Activated CD8-positive, alpha-beta memory T cell treated with anti-CD3 and anti-CD28 coated beads for 24 hours (primary cell): ENCODE results near the gene NOTUM.
A peak's percentile ranks its signal among the peaks of the same experiment; 100 is the strongest.
"Not testable (repeated sequence)": the region's sequence is repeated elsewhere in the genome, so short reads cannot be mapped to it uniquely, and the experiment has no call there.

Experiments
- DNase-seq: peaks from one replicate; pipeline ENCODE4 v3.0.0-alpha.2; 2020

The NOTUM gene

DNA sequence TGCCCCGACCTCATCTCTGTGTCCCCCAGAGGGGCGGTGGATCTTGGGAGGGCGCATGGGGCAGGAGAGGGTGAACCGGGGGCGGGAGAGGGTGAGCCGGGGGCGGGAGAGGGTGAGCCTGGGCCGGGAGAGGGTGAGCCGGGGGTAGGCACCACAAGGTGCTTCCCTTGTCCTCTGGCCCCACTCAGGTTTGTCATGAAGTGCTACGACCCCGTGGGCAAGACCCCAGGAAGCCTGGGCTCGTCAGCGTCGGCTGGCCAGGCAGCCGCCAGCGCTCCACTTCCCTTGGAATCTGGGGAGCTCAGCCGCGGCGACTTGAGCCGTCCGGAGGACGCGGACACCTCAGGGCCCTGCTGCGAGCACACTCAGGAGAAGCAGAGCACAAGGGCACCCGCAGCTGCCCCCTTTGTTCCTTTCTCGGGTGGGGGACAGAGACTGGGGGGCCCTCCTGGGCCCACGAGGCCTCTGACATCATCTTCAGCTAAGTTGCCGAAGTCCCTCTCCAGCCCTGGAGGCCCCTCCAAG is 35.3 kb upstream of the NOTUM start:
- DNase-seq: no peak

DNA sequence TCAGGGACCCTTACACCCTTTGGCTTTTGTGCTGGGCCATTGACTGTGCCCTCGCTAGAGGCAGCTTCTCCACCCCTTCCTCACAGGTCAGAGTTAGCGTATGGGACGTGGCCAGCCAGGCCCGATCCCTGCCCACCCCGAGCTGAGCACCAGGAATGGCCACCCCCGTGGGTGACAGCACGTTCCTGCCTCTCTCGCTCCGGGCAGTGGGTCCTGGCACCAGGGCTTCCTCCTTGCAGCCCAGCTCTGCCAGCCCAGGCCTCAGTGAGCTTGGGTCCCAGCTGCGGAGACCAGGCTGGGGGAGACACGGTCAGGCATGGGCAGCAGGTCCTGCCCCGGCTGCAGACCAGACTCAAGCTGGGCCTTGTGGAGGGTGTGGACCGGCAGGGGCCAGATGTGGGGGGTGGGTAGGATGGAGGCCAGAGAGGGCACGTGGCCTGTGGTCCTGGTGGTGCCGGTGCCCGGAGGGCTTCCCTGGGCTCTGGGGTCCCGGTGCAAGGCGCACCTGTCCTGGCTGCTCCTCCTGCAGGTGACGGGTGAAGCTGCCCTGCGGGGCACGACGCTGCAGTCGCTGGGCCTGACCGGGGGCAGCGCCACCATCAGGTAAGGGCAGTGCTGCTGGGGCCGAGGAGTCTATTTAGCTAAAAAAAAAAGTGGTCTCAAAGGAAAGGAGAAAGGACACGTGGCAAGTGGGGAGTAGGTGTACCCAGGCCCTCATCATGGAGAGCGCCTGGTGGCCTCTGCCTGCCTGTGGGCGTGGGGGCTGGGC is 34.7 kb upstream of the NOTUM start:
- DNase-seq: no peak

DNA sequence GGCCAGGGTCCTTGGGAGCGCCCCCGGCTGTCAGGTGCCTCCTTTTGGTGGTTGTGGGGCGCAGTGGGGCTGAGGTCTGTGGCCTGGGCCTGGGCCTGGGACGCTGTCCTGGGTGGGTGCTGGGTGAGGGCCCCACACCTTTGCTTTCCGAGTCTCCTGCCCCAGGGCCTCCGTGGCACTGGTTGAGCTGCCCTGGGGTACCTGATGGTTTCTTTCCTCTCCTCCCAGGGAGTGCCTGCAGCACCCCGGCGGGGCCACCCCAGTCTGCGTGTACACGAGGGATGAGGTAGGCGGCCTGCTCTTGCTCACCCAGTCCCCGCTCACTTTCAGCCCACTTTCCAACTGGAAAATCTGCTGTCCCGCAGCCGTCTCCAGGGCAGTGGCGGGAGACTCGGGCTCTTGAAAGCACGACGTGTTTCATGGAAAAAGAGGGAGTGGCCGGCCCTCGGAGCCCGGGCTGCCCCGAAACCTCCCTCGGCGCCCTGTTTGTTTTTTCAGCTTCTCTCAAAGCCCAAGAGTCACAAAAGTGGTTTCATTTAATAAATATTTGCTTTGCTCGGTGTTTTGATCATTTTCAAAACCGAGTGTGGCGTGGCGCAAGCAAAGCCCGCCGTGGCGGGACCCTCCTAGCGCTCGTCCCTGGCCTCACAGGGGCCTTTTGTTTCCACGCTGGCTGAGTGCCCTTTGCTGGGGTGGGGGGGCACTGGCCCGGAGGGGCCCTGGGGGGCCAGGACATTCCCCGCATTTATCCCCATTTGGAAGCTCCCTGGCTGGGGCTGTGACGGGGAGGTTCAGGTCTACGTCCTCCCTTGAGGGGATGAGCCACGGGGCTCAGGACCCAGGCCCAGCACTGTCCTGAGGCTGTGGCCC is 33.8 kb upstream of the NOTUM start:
- no peak for DNase-seq

DNA sequence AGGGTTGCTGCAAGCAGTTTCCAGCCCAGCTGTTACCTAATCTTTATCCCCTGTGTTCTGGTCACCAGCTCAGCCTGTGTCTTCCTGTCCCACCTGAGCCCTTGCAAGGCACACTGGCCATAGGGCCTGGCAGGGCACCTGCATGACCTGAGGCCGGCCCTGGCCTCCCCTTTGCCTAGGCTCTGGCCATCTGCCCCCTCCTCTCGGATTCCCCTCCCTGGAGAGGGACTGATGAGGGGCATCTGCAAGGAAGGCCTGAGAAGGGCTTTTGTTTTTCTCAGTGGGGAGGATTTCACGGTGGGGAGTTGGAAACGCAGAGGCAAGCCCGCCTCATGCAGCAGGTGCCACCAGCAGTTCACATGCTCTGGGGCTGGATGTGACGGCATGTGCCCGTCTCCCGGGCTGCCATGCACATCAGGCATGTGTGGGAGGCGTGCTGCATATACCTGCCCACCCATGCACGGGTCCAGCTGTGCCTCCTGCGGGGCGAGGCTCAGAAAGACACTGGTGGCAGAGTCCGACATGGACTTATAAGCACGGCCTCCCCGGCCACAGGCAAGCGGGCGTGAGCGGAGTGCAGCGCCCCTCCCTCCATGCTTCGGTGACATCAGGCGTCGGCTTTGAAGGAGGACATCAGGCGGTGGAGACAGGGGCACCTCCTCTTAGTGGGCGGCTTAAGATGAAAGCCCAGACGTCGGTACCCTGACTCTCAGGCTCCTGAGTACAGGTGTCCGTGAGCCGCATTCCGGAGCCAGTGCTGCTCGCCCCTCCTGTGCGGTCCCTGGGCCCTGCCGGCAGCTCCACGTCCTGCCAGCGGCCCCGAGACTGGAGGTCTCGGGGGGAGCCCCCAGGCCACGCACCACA is 33.0 kb upstream of the NOTUM start:
- no peak for DNase-seq

DNA sequence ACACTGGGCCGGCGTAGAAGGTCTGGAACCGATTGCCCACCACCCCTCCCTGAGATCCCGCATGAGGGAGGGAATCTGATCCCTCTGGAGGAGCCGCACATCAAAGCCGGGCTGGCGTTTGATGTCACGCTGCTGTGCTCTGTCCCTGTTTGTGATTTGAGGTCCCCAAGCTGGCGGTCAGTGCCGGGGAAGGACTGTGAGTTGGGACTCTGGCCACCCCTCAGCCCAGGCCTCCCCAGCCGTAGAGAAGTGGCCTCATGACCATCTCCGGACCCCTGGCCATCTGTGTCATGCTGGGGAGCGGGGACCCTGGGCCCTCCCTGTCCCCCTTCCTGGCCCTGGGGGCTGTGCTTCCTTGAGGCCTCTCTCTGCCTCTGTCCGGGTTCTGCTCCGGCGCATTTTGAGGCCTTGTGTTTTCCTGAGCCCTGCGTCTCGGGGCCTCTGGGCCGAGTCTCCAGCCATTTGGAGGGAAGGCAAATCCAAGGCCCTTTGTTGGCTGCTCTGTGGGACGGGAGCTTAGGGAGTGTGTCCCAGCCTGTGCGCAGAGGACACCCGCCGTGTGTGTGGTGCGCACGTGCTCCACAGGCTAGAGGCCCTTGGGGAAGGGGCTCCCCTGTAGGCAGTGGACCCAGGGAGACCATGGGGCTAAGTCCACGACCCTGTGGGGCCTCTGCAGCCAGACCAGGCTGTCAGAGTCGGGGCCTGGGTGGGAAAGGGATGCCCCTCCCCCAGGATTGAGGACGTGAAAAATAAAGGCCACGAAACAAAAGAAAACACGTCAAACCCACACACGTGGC is 31.5 kb upstream of the NOTUM start:
- DNase-seq: no peak

DNA sequence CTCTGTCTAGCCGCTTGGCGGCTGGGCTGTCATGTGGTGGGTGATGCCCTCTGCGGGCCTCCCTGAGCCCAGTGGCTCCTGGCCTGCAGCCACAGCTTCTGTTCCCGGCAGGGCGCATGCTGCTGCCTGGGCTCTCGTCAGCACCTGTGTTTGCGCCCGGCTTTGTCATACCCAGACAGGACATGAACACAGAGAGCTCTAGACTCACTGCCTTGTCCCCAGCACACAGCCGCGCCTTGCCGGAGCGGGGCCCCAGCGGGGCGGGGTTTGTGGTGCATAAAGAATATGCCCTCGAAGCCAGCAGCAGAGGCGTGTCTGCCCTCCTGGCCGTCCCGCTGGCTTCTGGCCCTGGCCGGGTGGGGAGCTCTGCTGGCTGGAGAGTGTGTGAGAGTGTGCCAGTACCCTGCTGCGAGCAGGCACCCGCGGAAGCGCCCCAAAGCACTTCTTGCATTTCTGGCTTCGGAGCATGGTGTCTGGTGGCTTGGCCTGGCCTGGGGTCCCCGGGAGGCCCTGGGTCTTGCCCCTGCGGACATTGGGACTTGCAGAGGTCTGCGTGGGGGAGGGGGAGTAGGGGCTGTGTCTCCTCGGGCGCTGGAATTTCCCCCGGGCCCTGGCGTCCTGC is 30.8 kb upstream of the NOTUM start:
- DNase-seq: no peak

DNA sequence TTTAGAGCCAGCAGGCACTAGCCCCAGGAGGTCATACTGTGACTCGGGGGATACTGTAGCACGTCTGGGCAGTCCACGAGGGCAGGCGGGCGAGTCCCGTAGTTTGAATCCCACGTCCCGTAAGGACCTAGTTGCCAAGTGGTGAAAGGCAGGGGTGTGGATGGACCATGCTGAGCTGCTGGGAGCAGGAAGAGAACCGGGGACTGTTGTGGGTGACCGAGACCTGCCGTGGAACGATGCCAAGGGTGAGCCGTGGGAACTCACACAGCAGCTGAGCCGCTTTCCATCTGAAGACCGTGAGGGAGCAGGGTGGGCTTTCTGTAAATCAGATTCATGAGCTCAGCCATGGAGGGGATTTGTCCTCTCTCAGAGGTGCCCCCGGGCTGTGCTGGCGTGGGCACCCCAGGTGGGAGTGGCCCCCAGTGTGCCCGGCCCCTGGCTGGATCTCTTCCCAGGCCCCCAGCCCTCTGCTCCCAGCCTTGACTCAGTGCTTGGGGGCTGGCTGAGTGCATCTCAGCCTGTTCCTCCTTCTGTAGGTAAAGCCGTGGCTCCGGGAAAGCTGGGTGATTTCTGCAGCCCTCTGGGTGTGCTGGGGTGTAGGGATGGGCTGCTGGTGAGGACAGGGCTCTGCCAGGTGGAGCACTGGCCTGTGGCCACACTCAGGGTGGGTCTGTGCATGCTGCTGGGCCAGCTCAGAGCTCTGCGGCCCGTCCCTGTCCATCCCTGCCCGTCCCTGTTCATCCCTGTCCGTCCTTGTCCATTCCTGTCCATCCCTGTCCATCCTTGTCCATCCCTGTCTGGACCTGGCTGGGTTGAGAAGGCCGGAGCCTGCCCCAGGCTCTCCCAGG is 30.1 kb upstream of the NOTUM start:
- DNase-seq: no peak

DNA sequence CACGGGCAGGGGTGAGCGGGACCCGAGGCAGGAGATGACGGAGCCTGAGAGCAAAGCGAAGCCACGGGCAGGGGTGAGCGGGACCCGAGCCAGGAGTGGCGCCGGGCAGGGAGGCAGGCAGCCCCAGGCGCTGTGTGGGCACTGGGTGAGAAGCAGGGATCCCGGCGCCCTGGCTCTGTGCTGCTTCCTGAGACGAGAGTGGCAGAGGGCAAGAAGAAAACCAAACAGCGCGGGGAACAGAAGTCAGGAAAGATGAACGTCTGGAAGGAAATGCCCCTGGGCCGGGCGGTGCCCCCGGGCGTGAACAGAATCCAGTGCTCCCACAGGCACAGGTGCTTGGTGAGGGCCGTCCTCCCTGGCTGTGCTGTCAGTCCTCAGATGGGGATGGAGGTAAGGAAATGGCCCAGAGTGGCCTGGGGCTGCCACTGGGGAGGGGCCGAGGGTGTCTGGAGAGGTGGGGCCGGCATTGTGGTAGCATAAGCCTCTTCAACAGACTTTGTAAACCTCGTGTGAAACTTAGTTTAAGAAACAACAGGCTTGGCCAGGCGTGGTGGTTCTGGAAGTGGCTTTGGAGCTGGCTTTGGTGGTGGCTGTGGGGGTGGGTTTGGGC is 26.3 kb upstream of the NOTUM start:
- no peak for DNase-seq

DNA sequence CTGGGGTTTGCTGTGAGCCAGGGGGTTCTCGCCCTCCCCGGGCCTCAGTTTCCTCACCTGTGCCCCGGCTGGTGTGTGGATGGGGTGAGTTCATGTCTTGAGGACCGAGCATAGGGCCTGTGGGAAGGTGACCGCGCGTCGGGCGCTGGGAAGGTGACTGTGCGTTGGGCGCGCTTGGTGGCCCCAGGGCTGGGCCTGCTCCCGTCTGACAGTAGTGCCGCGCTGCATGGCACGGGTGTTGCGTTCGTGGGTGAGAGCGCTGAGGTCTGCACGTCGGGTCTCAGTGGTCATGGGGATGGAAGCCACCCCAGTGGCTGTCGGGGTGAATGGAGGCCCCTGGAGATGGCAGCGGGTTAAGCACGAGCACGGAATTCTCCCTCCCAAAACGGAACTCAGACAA is 25.6 kb upstream of the NOTUM start:
- no peak for DNase-seq

DNA sequence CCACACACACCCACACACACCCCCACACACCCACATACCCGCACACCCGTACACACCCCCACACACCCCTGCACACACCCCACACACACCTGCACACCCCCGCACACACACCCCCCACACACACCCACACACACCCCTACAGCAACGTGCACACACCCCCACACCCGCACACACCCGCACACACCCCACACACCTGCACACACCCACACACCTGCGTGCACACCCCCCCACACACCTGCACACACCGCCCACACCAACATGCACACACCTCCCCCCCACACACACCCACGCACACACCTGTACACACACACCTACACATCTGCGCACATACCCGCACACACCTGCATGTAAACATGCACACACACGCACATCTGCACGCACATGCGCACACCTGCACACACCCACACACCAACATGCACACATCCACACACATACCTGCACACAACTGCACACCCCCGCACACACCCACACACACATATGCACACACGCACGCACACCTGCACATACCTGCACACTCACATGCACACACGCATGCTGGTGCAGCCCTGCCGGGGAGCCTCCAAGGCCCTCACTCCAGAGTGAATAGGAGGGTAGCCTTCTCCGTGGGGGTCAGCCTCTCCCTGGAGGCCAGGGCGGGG is 23.9 kb upstream of the NOTUM start:
- DNase-seq: no peak

DNA sequence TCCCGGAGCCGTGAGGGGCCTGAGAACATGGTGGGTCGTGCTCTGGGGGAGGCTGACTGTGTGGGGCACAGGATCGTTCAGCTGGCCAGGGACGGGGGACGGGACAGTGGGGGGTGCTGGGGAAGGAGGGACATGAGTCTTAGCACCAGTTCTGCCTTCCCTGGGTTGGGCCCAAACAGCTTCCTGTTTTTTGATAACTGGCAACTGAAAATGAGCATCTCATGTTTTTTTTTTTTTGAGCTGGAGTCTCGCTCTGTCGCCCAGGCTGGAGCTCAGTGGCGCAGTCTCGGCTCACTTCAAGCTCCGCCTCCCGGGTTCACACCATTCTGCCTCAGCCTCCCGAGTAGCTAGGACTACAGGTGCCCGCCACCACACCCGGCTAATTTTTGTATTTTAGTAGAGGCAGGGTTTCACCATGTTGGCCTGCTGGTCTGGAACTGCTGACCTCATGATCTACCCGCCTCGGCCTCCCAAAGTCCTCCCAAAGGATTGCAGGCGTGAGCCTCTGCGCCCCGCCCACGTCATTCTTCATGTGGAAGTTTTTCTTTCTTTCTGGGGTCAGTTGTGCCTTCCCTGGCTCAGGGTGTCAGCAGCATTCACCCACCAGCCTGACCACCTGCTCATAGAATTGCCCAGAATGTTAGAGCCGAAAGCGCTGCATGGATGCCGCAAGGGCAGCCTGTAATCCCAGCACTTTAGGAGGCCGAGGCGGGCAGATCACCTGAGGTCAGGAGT is 22.8 kb upstream of the NOTUM start:
- DNase-seq: no peak

DNA sequence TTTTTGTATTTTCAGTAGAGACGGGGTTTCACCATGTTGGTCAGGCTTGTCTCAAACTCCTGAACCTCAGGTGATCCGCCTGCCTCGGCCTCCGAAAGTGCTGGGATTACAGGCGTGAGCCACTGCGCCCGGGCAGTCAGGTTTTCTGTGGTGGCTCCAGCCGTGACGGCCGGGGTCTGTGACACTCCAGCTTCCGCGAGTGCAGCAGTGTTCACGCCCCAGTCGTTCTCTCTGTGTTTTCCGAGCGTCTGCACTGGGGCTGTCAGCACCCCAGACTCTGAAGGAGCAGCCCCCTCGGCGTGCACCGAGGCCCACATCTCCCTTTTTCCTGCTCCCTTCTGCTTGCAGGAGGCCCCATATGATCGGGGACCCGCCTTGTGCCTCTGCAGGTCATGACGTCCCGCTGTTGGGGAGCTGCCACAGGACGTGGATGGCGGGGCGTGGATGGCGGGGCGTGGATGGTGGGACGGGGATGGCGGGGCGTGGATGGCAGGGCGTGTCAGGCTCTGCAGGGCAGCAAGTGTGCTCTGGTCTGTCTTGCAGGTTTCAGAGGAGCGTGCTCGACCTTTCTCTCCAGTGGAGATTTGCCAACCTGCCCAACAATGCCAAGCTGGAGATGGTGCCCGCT is 22.1 kb upstream of the NOTUM start:
- no peak for DNase-seq

DNA sequence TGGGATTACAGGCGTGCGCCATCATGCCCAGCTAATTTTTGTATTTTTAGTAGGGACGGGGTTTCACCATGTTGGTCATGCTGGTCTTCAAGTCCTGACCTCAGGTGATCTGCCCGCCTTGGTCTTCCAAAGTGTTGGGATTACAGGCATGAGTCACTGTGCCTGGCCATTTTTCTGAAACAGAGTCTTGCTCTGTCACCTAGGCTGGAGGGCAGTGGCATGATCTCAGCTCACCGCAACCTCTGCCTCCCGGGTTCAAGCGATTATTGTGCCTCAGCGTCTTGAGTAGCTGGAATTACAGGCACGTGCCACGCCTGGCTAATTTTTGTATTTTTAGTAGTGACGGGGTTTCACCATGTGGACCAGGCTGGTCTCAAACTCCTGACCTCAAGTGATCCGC is 20.5 kb upstream of the NOTUM start:
- not testable (repeated sequence) for DNase-seq

DNA sequence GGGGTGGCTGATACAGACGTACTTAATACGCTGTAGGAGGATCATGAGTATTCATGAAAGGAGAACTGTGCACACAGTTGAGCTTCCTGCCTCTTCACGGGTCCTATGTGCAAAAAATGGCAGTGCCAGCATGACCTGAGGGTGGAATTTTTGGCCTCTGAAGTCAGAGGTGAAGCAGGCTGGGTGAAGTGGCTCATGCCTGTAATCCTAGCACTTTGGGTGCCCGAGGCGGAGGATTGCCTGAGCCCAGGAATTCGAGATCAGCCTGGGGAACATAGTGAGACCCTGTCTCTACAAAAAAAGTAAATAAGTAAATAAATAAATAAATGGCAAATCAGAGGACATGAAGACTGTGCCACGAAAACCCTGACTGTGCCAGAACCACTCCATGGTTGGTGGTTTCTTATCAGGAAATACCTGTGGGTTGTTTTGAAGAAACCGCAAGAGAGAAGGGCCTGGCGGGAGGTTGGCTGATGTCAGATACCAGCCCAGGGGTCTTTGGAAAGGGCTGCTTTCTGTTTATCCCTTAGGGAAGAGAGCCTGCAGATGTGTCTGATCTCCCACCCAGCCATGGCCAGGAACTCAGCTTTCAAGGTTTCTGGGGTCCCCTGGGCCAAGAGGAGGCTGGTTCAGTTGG is 19.8 kb upstream of the NOTUM start:
- no peak for DNase-seq

DNA sequence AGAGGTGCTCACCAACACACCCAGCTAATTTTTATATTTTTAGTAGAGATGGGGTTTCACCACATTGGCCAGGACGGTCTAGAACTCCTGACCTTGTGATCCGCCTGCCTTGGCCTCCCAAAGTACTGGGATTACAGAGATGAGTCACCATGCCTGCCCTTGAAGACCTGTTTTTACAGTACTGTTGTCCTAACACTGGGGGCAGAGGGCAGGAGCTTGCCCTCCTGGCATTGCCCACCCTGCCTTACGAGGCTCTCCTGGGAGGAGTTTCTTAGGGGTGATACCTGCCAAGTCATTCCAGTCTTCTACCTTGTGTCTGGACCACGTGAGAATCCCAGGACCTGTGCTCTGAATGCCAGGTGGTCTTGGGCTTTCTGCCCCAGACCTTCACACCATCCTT is 19.1 kb upstream of the NOTUM start:
- no peak for DNase-seq

DNA sequence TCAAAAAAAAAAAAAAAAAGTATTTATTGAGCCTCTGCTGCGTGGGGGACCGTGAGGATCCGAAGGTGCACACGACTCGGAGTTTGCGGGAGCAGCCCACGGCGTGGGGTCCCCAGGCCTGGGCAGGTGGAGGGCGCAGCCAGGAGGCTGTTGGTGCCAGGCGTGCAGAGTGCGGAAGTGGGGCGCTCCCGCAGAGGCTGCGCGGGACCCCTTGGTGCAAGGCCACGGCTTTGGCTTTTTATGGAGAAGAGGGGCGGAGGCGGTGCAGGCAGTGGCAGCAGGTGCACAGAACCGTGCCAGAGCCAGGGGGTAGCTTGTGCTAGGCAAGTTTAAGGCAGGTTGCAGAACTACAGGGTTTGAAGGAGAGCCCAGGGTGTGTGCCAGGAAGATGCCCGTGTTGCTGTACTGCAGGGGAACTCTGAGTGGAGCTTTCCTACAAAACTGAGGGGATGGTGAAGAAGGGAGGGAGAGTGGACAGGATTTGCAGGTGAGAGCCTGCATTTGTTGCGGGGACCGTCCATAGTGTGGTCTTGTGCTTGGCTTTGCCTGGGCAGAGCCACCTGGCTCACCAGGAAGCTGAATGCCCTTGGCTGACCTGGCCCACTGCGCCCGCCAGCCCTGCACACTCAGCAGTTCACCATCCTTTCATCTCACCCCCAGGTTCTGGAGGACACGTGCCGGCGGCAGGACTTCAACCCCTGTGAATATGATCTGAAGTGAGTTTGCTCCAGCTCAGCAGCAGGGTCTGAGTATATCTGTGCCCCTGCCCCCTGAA is 17.7 kb upstream of the NOTUM start:
- DNase-seq: no peak

DNA sequence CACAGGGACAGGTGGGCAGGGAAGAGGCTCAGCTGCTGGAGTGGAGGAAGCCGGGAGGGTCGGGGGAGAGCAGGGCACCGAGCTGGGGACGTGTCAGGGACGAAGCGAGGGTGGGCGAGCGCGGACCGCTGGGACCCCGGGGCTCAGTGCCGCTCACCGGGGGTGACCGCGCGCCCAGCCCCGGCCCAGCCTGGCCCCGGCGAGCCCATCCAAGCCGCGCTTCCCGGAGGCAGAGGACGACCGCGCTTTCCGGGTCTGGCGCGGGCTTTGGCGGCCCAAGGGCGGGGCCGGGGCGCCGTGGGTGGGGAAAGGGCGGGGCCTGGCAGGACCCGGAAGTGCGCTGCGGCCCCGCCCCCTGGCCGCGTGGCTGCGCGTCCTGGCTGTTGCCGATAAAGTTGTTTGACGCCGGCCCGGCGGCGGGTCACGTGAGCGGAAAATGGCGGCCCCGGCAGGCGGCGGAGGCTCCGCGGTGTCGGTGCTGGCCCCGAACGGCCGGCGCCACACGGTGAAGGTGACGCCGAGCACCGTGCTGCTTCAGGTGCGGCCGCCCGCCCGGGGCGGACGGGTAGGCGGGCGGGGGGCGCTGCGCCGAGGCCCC is 16.3 kb upstream of the NOTUM start, which contains the start of gene ASPSCR1:
TSS of gene ASPSCR1 (plus strand) at position 419 of the 598 bp plus-strand sequence. CDS start at position 437, 18 bp downstream.
- peak; percentile 95 for DNase-seq
